Jurkat, Clone E6-1 (cell line): ENCODE results near the gene PTBP2.
"Not testable (repeated sequence)": the region's sequence is repeated elsewhere in the genome, so short reads cannot be mapped to it uniquely, and the experiment has no call there.

Experiments used
- DNase-seq: peaks from one replicate; pipeline ENCODE4 v3.0.0-alpha.2; 2011; ENCODE audit warnings: low read depth, low spot score
- H3K4me3 ChIP-seq: 2 replicates; pipeline ENCODE4 v1.5.1; 2011; ENCODE audit warnings: mild to moderate bottlenecking, low read length, control low read depth, moderate library complexity

PTBP2 gene

DNA sequence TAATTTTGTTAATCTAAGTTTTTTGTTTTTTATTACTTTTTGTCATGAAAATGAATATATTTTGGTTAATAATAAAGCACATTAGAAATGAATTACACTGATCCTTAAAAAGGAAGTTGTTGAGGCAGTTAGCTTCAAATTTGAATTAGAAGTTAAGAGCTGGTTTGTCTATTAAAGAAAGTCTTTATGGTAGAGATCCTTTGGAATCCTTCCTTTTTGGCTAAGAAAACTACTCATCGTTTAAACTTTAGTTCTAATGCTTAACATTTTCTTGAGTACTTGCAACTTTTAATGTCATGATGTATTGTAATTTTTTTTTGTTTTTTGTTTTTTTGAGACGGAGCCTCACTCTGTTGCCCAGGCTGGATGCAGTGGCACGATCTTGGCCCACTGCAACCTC, 2.4 kb downstream of the PTBP2 start:
- no peak overlapping the region for H3K4me3 ChIP-seq
- DNase-seq, result no peak

DNA sequence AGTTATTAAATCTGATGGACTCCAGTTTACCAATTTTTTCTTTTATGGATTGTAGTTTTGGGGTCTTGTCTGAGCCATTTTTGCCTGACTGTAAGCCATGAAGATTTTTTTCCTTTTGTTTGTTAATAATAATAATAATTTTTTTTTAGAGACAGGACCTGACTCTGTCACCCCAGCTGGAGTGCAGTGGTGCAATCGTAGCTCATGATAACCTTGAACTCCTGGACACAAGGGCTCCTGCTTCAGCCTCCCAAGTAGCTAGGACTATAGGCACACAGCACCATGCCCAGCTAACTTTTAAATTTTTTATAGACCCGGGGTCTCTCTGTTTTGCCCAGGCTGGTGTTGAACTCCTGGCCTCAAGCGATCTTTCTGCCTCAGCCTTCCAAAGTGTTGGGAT, 6.3 kb downstream of the PTBP2 start:
- no peak overlapping the region for H3K4me3 ChIP-seq
- no peak for DNase-seq

DNA sequence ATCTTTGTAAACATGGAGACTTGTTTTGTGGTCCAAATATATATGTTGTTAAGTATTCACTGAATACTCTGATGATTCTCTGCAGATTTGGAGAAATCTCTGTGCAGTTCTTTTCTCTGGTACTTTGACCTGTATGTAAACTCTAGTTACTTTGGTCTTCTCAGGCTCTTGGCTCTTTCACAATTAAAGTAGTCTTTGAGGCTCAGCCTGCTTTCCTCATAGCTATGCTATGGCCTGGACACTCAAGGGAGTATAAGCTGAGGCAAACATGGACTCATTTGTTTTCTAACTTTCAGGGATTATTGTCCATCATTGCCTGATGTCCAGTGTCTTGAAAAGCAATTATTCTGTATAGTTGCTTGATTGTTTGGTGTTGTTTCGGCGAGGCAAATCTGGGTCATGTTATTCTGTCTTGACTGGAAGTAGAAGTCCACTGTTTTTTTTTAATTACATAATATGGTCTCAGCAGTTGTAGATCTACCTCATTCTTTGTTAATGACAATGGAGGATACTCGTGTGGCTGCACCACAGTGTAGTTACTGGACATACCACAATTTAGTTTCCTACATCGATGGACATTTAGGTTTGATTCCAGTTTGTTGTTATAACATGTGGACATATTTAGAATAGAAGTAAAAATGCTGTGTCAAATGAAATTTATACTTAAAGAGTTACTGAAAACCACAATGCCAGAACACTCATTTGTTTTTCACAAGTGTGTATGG, 9.2 kb downstream of the PTBP2 start:
- no peak overlapping the region for H3K4me3 ChIP-seq

DNA sequence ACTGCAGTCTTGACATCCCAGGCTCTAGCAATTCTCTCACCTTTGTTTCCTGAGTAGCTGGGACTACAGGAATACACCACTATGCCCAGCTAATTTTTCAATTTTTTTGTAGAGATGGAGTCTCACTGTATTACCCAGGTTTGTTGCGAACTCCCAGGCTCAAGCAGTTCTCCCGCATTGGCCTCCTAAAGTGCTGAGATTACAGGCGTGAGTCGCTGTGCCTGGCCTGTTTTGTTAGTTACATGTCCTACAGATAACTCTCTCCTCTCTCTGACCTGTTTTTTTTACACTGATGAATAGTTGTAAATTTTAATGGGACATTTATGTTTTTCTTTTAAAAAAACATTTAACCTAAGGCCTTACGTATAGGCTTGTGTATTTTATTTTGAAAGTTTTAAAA, 19.8 kb downstream of the PTBP2 start:
- no peak overlapping the region for H3K4me3 ChIP-seq
- no peak for DNase-seq

More for the DNA sequence above, 9.2 kb downstream of the PTBP2 start:
- DNase-seq, result no peak

DNA sequence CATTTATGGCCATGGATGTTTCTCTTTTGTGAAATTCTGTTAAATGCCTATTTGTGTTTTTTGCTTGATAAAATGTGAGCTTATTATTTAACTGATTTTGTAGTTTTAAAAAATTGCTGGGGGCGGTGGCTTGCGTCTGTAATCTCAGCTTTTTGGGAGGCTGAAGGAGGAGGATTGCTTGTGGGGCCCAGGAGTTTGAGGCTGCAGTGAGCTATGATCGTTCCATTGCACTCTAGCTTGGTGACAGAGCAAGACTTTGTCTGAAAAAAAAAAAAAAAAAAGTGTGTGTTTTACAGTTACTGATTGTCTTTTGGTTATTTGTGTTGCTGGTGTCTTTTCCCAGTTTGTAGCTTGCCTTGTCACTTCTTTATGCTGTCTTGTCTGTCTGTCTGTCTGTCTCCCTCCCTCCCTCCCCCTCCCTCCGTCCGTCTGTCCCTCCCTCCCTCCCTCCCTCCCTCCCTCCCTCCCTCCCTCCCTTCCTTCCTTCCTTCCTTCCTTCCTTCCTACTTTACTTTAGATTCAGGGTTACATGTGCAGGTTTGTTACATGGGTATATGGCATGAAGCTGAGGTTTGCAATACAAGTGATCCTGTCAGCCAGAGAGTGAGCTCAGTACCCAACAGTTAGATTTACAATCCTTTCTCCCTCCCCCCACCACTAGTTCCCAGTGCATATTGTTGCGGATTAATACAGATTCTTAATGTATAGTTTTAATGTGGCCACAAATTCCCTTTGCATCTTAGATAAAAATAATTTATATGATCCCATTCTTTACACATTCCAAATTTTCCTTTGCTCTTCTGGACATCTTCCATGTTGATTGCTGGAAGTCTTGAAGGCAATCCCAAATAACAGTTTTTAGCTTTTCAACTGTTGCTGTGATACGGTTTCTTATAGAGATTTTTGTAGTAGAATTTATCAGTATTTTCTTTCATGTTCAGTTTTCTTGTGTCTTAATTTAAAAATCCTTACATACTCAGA, 25.1 kb downstream of the PTBP2 start:
- DNase-seq, result no peak
- H3K4me3 ChIP-seq, result no peak overlapping the region

DNA sequence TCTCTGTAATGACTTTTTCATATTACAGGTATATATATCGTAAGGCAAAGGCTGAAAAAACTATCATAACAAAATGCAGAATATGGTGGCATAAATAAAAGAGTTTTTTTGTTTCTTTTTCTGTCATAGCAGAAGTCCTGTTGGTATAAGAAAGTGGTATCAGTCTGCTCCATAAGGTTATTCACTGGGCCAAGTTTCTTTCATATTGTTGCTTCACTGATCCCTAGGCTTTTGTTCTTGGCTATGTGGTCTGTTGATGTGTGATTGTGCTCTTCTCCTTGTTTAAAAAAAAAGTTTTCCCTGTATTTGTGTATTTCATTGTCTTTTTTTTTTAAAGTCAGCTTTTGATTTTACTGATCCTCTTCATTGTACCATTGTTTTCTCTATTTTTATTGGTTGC, 26.0 kb downstream of the PTBP2 start:
- no peak for DNase-seq
- H3K4me3 ChIP-seq, result no peak overlapping the region

DNA sequence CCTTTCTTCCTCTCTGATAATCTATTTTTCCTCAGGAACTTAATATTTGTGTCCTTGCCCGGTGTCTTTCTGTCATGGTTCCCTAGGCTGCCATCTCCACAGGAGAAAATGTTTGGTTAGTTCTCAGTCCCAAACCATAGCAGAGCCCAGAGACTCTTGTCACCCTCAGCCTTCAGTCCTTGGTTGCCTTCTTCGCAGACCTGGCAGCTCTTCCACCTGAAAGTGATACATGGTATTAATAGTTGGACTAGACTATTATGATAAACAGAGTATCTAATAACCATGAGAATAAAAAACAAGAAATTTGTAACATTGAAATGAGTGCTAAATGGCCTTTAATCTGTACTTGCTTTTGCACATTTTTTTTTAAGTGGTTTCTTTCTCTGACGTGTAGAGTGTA, 26.5 kb downstream of the PTBP2 start:
- H3K4me3 ChIP-seq, result no peak overlapping the region
- DNase-seq, result no peak

DNA sequence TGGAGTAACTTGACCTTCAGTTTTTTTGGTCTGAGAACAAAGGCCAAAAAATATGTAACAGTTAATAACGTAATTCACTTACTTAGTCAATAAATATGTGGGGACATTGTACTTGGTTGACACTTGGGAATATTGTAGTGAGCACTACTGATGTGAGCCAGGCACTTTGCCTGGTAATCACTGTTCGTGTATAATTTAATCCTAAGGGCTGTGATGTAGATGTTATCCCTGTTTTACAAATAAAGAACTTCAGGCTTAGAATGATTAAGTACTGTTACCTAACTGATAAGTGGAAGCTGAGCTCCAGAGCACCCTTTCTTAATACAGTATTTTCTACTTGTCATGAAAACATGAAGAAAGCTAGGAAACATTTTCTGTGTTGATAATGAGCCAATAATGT, 28.0 kb downstream of the PTBP2 start:
- no peak for DNase-seq
- H3K4me3 ChIP-seq, result no peak overlapping the region

DNA sequence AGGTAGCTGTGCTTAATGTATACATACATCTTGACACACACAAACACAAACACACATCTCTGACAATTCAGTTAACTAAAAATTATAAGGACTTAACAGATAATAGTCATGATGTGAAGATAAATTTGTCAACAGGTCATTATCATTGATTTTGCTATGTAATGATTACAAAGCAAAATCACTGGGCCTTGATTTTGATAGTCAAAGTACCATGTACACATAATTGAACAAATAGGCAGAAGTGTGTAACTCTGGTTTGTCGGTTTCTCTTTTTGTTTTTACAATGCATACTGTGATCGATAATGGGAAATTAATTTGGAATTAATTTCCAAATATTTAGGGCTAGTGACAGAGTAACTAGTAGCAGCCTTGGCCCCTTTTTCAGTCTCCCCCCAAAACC, 30.8 kb downstream of the PTBP2 start:
- no peak for DNase-seq
- H3K4me3 ChIP-seq, result no peak overlapping the region

DNA sequence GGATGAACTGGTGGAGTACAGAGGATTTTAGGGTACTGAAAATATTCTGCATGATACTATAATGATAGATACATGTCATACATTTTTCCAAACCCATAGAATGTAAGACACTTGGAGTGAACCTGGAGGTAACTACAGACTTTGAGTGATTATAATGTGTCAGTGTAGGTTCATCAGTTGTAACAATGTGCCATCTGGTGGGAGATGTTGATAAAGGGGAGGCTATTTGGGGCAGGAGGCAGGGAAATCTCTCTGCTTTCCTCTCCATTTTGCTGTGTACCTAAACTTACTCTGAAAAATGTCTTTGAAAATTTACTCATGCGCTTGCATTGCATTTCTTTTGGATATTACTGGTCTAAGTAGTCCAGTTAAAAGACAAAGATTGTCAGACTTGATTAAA, 35.2 kb downstream of the PTBP2 start:
- no peak overlapping the region for H3K4me3 ChIP-seq
- no peak for DNase-seq

DNA sequence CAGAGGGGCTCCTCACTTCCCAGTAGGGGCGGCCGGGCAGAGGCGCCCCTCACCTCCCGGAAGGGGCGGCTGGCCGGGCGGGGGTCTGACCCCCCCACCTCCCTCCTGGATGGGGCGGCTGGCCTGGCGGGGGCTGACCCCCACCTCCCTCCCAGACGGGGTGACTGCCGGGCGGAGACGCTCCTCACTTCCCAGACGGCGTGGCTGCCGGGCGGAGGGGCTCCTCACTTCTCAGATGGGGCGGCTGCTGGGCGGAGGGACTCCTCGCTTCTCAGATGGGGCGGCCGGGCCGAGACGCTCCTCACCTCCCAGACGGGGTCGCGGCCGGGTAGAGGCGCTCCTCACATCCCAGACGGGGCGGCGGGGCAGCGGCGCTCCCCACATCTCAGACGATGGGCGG, 41.0 kb downstream of the PTBP2 start:
- not testable (repeated sequence) for H3K4me3 ChIP-seq, DNase-seq

DNA sequence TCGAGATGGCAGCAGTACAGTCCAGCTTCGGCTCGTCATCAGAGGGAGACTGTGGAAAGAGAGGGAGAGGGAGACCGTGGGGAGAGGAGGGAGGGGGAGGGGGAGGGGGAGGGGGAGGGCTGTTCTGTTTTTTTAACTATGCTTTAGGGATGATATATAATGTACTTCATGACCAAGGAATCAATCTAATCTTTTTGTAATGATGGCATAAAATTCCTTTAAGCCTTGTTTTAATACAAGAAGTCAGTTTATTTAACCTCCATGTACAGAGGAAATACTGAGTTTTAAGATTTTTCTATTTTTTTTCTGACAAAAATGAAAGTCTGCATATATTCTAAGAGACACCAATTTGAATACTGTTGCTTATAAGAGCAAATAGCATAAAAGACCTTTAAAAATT, 41.9 kb downstream of the PTBP2 start:
- H3K4me3 ChIP-seq, result no peak overlapping the region
- DNase-seq, result no peak

DNA sequence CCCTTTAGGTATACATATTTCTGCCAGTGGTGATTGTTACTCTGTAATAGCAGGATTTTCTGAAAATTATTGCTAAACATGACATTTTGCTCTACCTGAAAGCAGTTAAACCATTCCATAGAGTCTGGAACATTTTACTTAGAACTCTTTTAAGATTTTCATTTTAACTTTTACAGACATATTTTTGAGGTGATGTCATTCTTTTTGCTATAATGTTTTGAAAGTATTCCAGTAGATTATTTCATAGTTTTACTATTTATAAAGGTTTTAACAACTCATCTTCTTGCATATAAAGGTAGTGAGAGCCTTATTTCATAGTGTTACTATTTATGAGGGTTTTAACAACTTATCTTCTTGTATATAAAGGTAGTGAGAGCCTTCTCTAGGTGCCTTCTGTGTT, 42.9 kb downstream of the PTBP2 start:
- H3K4me3 ChIP-seq, result no peak overlapping the region
- no peak for DNase-seq

DNA sequence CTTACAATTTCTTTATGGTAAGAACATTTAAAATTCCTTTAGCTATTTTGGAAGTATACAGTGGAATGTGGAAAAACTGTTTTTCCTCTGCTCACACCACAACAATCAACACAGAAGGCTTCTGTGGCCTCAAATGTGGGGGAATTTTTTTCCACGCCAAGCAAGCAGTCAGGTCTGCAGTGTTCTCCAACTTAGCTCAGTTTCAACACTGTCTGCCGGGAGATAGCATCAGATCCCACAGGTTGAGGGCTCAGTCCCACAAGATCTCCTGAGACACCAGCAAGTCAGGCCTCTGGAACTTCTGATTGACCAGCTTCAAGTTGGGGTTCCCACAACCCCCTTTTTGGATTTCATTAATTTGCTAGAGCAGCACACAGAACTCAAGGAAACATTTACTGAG, 50.3 kb downstream of the PTBP2 start:
- DNase-seq, result no peak
- H3K4me3 ChIP-seq, result no peak overlapping the region

DNA sequence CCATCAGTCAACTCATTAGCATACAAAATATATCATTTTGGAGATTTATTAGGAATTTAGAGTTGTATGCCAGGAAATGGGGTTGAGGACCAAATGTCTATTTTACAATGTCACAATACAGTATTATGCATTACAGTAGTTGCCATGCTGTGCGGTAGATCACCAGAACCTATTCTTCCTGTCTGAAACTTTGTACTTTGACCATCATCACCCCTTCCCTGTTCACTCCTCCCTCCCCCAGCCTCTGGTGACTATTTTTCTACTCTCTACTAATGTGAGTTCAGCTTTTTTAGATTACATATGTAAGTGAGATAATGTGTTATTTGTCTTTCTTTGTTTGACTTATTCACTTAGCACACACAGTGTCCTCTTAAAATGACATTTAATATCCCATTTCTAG, 50.8 kb downstream of the PTBP2 start:
- no peak overlapping the region for H3K4me3 ChIP-seq

DNA sequence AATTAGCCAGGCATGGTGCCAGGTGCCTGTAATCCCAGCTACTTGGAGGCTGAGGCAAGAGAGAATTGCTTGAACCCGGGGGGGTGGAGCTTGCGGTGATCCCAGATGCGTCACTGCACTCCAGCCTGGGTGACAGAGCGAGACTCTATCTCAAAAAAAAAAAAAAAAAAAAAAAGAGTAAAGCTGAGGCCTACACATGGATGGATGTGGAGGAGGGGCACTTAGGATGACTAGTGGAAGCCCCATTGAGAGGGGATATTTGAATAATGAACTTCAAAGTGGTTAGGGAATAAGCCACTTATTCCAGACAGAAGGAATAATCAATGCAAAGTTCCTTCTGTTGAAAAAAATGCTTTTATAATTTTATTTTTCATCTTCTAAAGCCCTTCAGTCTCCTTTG, 51.4 kb downstream of the PTBP2 start:
- no peak for DNase-seq
- H3K4me3 ChIP-seq, result no peak overlapping the region

More for the DNA sequence above, 50.8 kb downstream of the PTBP2 start:
- no peak for DNase-seq

DNA sequence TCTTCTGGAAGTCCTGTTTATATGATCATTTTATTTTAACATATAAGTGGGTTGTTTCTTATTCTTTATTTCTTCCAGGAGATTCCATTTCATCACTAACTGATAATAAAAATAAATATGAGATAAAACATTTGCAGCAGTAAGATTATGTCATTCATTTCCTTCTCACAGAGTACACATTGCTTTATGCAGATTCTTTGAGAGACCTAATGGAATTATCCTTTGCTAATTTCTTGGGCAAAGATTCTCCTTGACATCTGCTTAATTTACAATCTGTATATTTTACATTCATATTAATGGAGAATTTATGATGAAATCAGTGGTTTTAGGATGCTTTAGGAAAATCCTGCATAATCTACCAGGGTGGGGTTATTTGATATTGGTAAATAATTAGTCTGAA, 60.6 kb downstream of the PTBP2 start:
- no peak for DNase-seq
- H3K4me3 ChIP-seq, result no peak overlapping the region

DNA sequence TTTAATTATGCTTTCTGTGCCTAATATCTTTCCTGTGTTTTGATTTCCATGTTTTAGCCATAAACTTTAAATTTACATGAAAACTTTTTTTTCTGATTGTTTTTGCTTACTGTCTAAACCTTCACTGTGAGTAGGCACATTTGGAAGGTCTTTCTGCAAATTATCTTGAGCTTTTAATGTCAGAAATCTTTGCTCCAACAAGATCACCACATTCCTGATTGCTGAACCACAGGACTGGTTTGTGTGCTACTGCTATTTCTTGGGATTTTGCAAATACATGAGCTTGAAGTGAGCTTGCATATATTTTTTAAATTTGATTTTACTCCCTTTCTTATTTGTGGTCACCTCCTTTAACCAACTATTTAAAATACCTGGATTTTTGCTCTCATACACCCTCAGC, 61.3 kb downstream of the PTBP2 start:
- no peak overlapping the region for H3K4me3 ChIP-seq

DNA sequence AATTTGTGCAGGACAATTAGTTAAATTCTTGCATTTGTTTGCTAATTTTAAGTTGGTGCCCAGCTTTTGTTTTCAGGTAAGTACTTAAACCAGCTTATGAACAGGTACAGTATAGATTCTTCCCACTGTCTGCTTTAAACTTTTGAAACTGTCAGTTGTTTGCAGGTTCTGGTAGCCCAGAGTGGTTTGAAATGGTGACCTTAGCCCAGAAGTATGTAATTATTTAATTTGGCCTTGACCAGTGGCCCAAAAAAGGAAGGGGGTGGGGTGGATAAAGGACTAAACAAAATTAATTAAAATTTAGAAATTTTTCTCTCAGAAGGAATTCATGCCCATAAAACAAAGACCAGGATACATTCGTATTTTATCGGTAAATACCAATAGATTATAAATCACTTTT, 69.0 kb downstream of the PTBP2 start:
- no peak overlapping the region for H3K4me3 ChIP-seq
- DNase-seq, result no peak

More for the DNA sequence above, 61.3 kb downstream of the PTBP2 start:
- DNase-seq, result no peak

DNA sequence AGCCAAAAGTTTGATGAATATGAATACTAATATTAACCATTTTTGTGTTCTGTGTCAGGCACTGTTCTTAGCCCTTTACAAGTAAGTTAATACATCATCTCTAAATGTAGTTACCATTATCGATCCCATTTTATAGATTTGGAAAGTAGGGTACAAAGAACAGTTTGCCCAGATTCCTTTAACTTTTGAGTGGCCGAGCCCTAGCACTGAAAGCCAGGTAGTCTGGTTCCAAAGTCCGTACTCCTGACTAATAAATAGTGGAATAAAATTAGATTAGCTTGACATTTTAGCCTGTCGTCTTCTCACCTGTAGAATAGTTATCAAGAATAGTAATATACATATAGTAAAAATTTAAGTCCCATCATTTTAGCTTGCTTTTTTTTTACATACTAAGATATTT, 70.6 kb downstream of the PTBP2 start:
- DNase-seq, result no peak
- no peak overlapping the region for H3K4me3 ChIP-seq
